Heart right ventricle (tissue), 16 donors: ENCODE data around the gene ZCCHC14. TPM values are rescaled to one million over a fixed set of nuclear protein-coding genes. Genes with fewer than 3 reads are reported as not detected.

Experiments
- ATAC-seq, 8 donors: fragments of 200-7000 bp; cut with Tn5 transposase; one replicate each; pipeline ENCODE4 v1.9.1; 2020; ENCODE audit warnings: mild to moderate bottlenecking in 8 of 8, moderate library complexity in 8 of 8, moderate number of reproducible peaks in 1 of 8
- DNase-seq, 2 donors: peaks; one replicate each; pipeline ENCODE4 v3.0.0-alpha.2; 2020
- H3K27ac ChIP-seq, 10 donors: fragments of 200-600 bp; sonication (generic) in 2 of 10; one replicate each; pipeline versions ENCODE4 v1.5.0 to v1.8.0; 2020 to 2022; ENCODE audit warnings: mild to moderate bottlenecking in 3 of 10
- H3K27me3 ChIP-seq, 7 donors: fragments of 200-600 bp; one replicate each; pipeline ENCODE4 v1.8.0; 2021 to 2022; ENCODE audit warnings: mild to moderate bottlenecking in 2 of 7
- H3K36me3 ChIP-seq, 9 donors: fragments of 200-600 bp; sonication (generic) in 1 of 9; one replicate each; pipeline versions ENCODE4 v1.5.0 to v1.8.0; 2020 to 2022; ENCODE audit warnings: mild to moderate bottlenecking in 2 of 9
- H3K4me1 ChIP-seq, 9 donors: fragments of 200-600 bp; sonication (generic) in 1 of 9; one replicate each; pipeline versions ENCODE4 v1.5.0 to v1.8.0; 2020 to 2022; ENCODE audit warnings: mild to moderate bottlenecking in 4 of 9
- H3K4me3 ChIP-seq, 10 donors: fragments of 200-600 bp; sonication (generic) in 2 of 10; one replicate each; pipeline versions ENCODE4 v1.5.0 to v1.8.0; 2020 to 2022; ENCODE audit warnings: mild to moderate bottlenecking in 7 of 10, moderate library complexity in 2 of 10
- H3K9me3 ChIP-seq, 11 donors: fragments of 200-600 bp in 10 of 11; sonication (generic) in 2 of 11; one replicate each; pipeline versions ENCODE4 v1.5.0 to v1.8.0; 2013 to 2022; ENCODE audit warnings: mild to moderate bottlenecking in 2 of 11, control low read depth in 1 of 11, moderate library complexity in 1 of 11
- WGBS, 2 donors: extraction: QIAGEN DNeasy Blood & Tissue Kit; methylation state at CpG; one replicate each; pipeline ENCODE4 v1.1.7; 2013; ENCODE audit warnings: inconsistent platforms in 1 of 2; 5-methylcytosine and 5-hydroxymethylcytosine counted together
- intact Hi-C, 10 donors: fragments of 100-400 bp; cut with DNase I; formaldehyde crosslinking; loops; one replicate each; pipeline versions ENCODE4 v1.11.1 to v1.14.2; 2022
- polyA plus RNA-seq, 2 donors: library from polyadenylated mRNA; stranded (reverse); fragments of 200-250 nt; gene quantifications; one replicate each; pipeline ENCODE4 v1.2.3, GENCODE V29; 2013
- total RNA-seq, 10 donors: library from RNA; stranded (reverse); fragmentation: NEBNext Ultra II Directional in 3 of 10; extraction: Animal tissue kit (Norgen Biotek cat#: 25700) in 3 of 10; gene quantifications; one replicate each; pipeline versions ENCODE4 v1.2.1 to v1.2.4, GENCODE V29; 2021 to 2023
- TF ChIP-seq, protein P1 (sequence below), 9 donors: fragments of 200-600 bp; sonication (generic) in 2 of 9; IDR thresholded peaks; one replicate each; pipeline versions ENCODE4 v1.5.0 to v1.8.0; 2021 to 2022; ENCODE audit warnings: antibody characterized with exemption in 9 of 9, mild to moderate bottlenecking in 5 of 9, moderate library complexity in 1 of 9
- donor health status: Arrhythmogenic right ventricular cardiomyopathy.
- donor health status: ischemic (EF 13 %, LVEDD 7.1; RV severe dilation, severe dysfunction).
- donor health status: healthy with polysubstance abuse.
- donor health status: DM: no; HTN: yes; CAD: no.
- donor health status: DM: no; HTN: no; CAD: no.
- donor health status: ischemic (EF 25% LVEDD 6.9; RV normal size, moderate dysfunction).
- donor health status: ischemic (EF 25% LVEDD 5.7; RV mildly dilated, moderate dysfunction).
- donor health status: healthy.
- donor health status: DM: yes; HTN: yes; CAD: no.
- donor health status: Ischemic cardiomyopathy.
- donor health status: ischemic (EF 35%, LVEDD 5.7; RV mildly dilated, moderate dysfunction).
- donor health status: nonischemic (EF 11% LVEDD 7.7; RV severe dilation, severe dysfunction).
- donor health status: DM: yes; HTN: yes; CAD: no.
- donor health status: PGD.
- donor health status: ischemic (EF 29% LVEDD 5.4; RV normal size, mild dysfunction).
- donor health status: nonischemic (EF 23%, LVEDD 6.1; RV moderate dilation, normal function).

The ZCCHC14 gene
- total and polyA plus RNA-seq, 12 donors: 4.5 to 19.3 (median 15.7) TPM

GRCh38 chr16:87436225-87437172 lies 56.3 kb downstream of the ZCCHC14 start:
- Histone ChIP-seq H3K9me3 (no peaks in the 10 kb centered on the region), H3K36me3 (peaks cover 0 to 22% (median 5%) of the 10 kb centered on the region in 9 donors), H3K4me1 (peaks cover 16 to 62% (median 34%) of the 10 kb centered on the region in 9 donors), H3K4me3 (peak overlapping the region in 8 of 10 donors; percentile 14 to 34 (median 24)), H3K27ac (peak overlapping the region; percentile 37 to 79 (median 69)), H3K27me3 (no peaks in the 10 kb centered on the region)
- 56 to 65% methylated on average over 29 of the region's 29 CpGs for WGBS, 2 donors
- no peak for DNase-seq
- ATAC-seq: peak; percentile 22 to 63 (median 44)
- intact Hi-C loops: loop anchor here in 2 of 10 donors (2.0 to 10.0 kb wide), 2 partner anchors 28 to 48 kb away; no protein-coding TSS in a partner anchor
- TF ChIP-seq, protein P1, sequence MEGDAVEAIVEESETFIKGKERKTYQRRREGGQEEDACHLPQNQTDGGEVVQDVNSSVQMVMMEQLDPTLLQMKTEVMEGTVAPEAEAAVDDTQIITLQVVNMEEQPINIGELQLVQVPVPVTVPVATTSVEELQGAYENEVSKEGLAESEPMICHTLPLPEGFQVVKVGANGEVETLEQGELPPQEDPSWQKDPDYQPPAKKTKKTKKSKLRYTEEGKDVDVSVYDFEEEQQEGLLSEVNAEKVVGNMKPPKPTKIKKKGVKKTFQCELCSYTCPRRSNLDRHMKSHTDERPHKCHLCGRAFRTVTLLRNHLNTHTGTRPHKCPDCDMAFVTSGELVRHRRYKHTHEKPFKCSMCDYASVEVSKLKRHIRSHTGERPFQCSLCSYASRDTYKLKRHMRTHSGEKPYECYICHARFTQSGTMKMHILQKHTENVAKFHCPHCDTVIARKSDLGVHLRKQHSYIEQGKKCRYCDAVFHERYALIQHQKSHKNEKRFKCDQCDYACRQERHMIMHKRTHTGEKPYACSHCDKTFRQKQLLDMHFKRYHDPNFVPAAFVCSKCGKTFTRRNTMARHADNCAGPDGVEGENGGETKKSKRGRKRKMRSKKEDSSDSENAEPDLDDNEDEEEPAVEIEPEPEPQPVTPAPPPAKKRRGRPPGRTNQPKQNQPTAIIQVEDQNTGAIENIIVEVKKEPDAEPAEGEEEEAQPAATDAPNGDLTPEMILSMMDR (IDR thresholded peaks at IDR 0.05): no peak

GRCh38 chr16:87435372-87436224 lies 57.2 kb downstream of the ZCCHC14 start:
- TF ChIP-seq, protein P1 (IDR thresholded peaks at IDR 0.05): no peak
- DNase-seq (peak in 1 of 2 donors; percentile 12), ATAC-seq (peak; percentile 50 to 89 (median 81))
- peak overlapping the region in 8 of 10 donors; percentile 12 to 34 (median 24) for H3K4me3 ChIP-seq
- peaks cover 16 to 64% (median 35%) of the 10 kb centered on the region in 9 donors for H3K4me1 ChIP-seq
- intact Hi-C loops: loop anchor here in 2 of 10 donors (2.0 to 10.0 kb wide), 2 partner anchors 29 to 49 kb away; no protein-coding TSS in a partner anchor
- peaks cover 0 to 28% (median 8%) of the 10 kb centered on the region in 9 donors for H3K36me3 ChIP-seq
- H3K27ac ChIP-seq: peak overlapping the region; percentile 37 to 79 (median 69)
- H3K9me3 ChIP-seq: no peaks in the 10 kb centered on the region
- no peaks in the 10 kb centered on the region for H3K27me3 ChIP-seq
- 43 to 61% methylated on average over 23 of the region's 23 CpGs for WGBS, 2 donors

DNA sequence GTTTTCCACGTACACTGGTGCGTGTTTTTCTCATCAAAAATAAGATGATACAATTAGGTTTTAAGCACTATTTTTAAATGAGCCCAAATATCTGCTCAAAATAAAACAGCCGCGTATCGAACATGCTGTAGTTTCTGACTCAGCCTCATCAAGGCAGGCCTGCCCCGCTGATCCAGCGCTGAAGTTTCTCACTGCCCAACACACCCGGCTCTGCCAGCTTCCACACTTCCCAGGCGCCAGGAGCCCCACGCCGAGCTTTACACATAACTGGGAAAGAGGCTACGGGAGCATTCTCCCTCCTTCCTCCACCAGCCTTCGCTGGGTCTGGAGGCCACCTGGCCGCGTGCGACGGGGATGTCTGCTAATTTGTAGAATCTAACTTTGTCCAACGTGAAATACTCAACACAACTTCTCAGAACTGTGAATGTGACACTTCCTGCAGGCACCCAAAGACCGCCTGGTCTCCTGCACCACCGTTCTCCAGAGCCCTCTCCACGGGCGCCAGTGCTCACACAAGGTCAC lies 58.6 kb downstream of the ZCCHC14 start:
- no peak overlapping the region for H3K4me3 ChIP-seq
- no peaks in the 10 kb centered on the region for H3K9me3 ChIP-seq
- no peak overlapping the region for H3K27ac ChIP-seq
- H3K27me3 ChIP-seq: no peaks in the 10 kb centered on the region
- peaks cover 0 to 38% (median 8%) of the 10 kb centered on the region in 9 donors for H3K36me3 ChIP-seq
- H3K4me1 ChIP-seq: peaks cover 16 to 64% (median 35%) of the 10 kb centered on the region in 9 donors
- DNase-seq: no peak
- ATAC-seq: no peak
- 91 to 92% methylated on average over 22 of the region's 22 CpGs for WGBS, 2 donors
- intact Hi-C loops: loop anchor here in 1 of 10 donors (10.0 kb wide), 1 partner anchor 51 kb away; no protein-coding TSS in a partner anchor
- TF ChIP-seq, protein P1 (IDR thresholded peaks at IDR 0.05): no peak
